ENCODE measurements around the gene PRKAR1A.

- TF ChIP-seq RAD21 (IDR thresholded peaks at IDR 0.05) (peak; percentile 39 to 53), CTCF (IDR thresholded peaks at IDR 0.05; ENCODE audit: low read depth, low read length, missing input control) (no peak), YY1 (IDR thresholded peaks at IDR 0.05) (no peak), FOXA1 (IDR thresholded peaks at IDR 0.05) (no peak), SP1 (IDR thresholded peaks at IDR 0.05) (peak; percentile 65), HNF4A (conservative IDR thresholded peaks at IDR 0.05) (peak; percentile 86 to 90), TAF1 (conservative IDR thresholded peaks at IDR 0.05) (no peak), NR2F2 (IDR thresholded peaks at IDR 0.05) (no peak), GABPA (IDR thresholded peaks at IDR 0.05 in 1 of 2, conservative IDR thresholded peaks at IDR 0.05 in 1 of 2) (no peak), RXRA (IDR thresholded peaks at IDR 0.05) (peak; percentile 35 to 52), JUND (IDR thresholded peaks at IDR 0.05) (peak in 1 of 2 donors; percentile 20), FOXA2 (IDR thresholded peaks at IDR 0.05) (no peak)
- TF ChIP-seq, protein P1, sequence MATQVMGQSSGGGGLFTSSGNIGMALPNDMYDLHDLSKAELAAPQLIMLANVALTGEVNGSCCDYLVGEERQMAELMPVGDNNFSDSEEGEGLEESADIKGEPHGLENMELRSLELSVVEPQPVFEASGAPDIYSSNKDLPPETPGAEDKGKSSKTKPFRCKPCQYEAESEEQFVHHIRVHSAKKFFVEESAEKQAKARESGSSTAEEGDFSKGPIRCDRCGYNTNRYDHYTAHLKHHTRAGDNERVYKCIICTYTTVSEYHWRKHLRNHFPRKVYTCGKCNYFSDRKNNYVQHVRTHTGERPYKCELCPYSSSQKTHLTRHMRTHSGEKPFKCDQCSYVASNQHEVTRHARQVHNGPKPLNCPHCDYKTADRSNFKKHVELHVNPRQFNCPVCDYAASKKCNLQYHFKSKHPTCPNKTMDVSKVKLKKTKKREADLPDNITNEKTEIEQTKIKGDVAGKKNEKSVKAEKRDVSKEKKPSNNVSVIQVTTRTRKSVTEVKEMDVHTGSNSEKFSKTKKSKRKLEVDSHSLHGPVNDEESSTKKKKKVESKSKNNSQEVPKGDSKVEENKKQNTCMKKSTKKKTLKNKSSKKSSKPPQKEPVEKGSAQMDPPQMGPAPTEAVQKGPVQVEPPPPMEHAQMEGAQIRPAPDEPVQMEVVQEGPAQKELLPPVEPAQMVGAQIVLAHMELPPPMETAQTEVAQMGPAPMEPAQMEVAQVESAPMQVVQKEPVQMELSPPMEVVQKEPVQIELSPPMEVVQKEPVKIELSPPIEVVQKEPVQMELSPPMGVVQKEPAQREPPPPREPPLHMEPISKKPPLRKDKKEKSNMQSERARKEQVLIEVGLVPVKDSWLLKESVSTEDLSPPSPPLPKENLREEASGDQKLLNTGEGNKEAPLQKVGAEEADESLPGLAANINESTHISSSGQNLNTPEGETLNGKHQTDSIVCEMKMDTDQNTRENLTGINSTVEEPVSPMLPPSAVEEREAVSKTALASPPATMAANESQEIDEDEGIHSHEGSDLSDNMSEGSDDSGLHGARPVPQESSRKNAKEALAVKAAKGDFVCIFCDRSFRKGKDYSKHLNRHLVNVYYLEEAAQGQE (IDR thresholded peaks at IDR 0.05) = no peak
- TF ChIP-seq, protein P2, sequence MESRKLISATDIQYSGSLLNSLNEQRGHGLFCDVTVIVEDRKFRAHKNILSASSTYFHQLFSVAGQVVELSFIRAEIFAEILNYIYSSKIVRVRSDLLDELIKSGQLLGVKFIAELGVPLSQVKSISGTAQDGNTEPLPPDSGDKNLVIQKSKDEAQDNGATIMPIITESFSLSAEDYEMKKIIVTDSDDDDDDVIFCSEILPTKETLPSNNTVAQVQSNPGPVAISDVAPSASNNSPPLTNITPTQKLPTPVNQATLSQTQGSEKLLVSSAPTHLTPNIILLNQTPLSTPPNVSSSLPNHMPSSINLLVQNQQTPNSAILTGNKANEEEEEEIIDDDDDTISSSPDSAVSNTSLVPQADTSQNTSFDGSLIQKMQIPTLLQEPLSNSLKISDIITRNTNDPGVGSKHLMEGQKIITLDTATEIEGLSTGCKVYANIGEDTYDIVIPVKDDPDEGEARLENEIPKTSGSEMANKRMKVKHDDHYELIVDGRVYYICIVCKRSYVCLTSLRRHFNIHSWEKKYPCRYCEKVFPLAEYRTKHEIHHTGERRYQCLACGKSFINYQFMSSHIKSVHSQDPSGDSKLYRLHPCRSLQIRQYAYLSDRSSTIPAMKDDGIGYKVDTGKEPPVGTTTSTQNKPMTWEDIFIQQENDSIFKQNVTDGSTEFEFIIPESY (IDR thresholded peaks at IDR 0.05) = peak; percentile 11
These were observed 19.0 kb downstream of the PRKAR1A start for GRCh38 chr17:68531252-68531651.
